Erythroblast (primary cell): ENCODE data around the gene PDCD1.

ENCODE experiments used
- GATA1 ChIP-seq: IDR thresholded peaks from 2 replicates; pipeline ENCODE4 v1.6.1; 2011; ENCODE audit warnings: low read depth, mild to moderate bottlenecking, control low read depth, low read length, moderate library complexity
- POLR2A ChIP-seq: IDR thresholded peaks from 2 replicates; pipeline ENCODE4 v1.6.1; 2011; ENCODE audit warnings: mild to moderate bottlenecking, low read length

GRCh38 chr2:241803387-241804325, 55.0 kb downstream of the PDCD1 start:
- TF ChIP-seq POLR2A (no peak), GATA1 (no peak)
